Esophagus squamous epithelium (tissue), 5 donors: ENCODE data around the gene IQCE. TPM values are rescaled to one million over a fixed set of nuclear protein-coding genes. Genes with fewer than 3 reads are reported as not detected.

Experiments used
- DNase-seq: peaks from one replicate; lab custom pipeline; 2025; lab: John Stamatoyannopoulos, UW
- H3K27ac ChIP-seq, 4 donors: fragments of 200-600 bp; sonication (generic); one replicate each; pipeline ENCODE4 v1.5.1; 2016 to 2019; ENCODE audit warnings: mild to moderate bottlenecking in 1 of 4
- H3K27me3 ChIP-seq, 4 donors: fragments of 200-600 bp; sonication (generic); 1 replicate in 3 of 4; 2 replicates in 1 of 4; pipeline versions ENCODE4 v1.5.1 to v1.6.0; 2017 to 2021; ENCODE audit warnings: antibody characterized with exemption in 1 of 4
- H3K36me3 ChIP-seq, 3 donors: fragments of 200-600 bp; sonication (generic); one replicate each; pipeline ENCODE4 v1.5.1; 2016 to 2019
- H3K4me1 ChIP-seq, 3 donors: fragments of 200-600 bp; sonication (generic); one replicate each; pipeline ENCODE4 v1.5.1; 2017 to 2019
- H3K4me3 ChIP-seq, 4 donors: fragments of 200-600 bp; sonication (generic); 1 replicate in 3 of 4; 2 replicates in 1 of 4; pipeline ENCODE4 v1.5.1; 2016 to 2019; ENCODE audit warnings: mild to moderate bottlenecking in 2 of 4, moderate library complexity in 1 of 4
- H3K9me3 ChIP-seq, 3 donors: fragments of 200-600 bp; sonication (generic); one replicate each; pipeline ENCODE4 v1.5.1; 2016 to 2019
- CTCF ChIP-seq, 6 experiments: fragments of 450-650 bp in 4 of 6; fragments of 200-600 bp in 2 of 6; sonication (generic) in 2 of 6; IDR thresholded peaks; one replicate each; pipeline ENCODE4 v1.5.1; 2016 to 2019; ENCODE audit warnings: antibody characterized with exemption in 6 of 6, mild to moderate bottlenecking in 4 of 6, moderate library complexity in 4 of 6
- POLR2A ChIP-seq, 4 donors: fragments of 450-650 bp; IDR thresholded peaks; one replicate each; pipeline ENCODE4 v1.6.1; 2017; ENCODE audit warnings: antibody characterized with exemption in 4 of 4, mild to moderate bottlenecking in 4 of 4, moderate library complexity in 3 of 4
- WGBS, 2 donors: methylation state at CpG; one replicate each; pipeline ENCODE4 v1.1.5; 2018; 5-methylcytosine and 5-hydroxymethylcytosine counted together
- intact Hi-C: fragments of 100-400 bp; cut with DNase I; formaldehyde crosslinking; loops from one replicate; pipeline ENCODE4 v1.15.0; 2022
- total RNA-seq, 4 donors: library from RNA; depleted of rRNA; stranded (reverse); fragments of >200 nt; gene quantifications; one replicate each; pipeline ENCODE4 v1.1.0, GENCODE V29; 2016
- donor health status: DM: yes; HTN: yes; CAD: no.

The IQCE gene
- total RNA-seq, 4 donors from 2014 or later: 4.5 to 10.6 (median 6.3) TPM

- H3K9me3 ChIP-seq: no peaks in the 10 kb centered on the region
- 78 to 92% methylated on average over 4 to 6 of the region's 27 CpGs for WGBS, 2 donors
- intact Hi-C loops: no loop called here
- TF ChIP-seq CTCF (IDR thresholded peaks at IDR 0.05) (no peak), POLR2A (IDR thresholded peaks at IDR 0.05) (no peak)
- DNase-seq: no peak
- H3K4me3 ChIP-seq: no peak overlapping the region
- peaks cover 14 to 94% (median 21%) of the 10 kb centered on the region in 3 donors for H3K36me3 ChIP-seq
- no peak overlapping the region for H3K27ac ChIP-seq
- H3K27me3 ChIP-seq: no peaks in the 10 kb centered on the region
- H3K4me1 ChIP-seq: no peaks in the 10 kb centered on the region
These were observed 36.6 kb downstream of the IQCE start for GRCh38 chr7:2595258-2595860.

- Histone ChIP-seq H3K4me1 (no peaks in the 10 kb centered on the region), H3K4me3 (no peak overlapping the region), H3K27me3 (no peaks in the 10 kb centered on the region), H3K36me3 (peaks cover 14 to 92% (median 21%) of the 10 kb centered on the region in 3 donors), H3K9me3 (no peaks in the 10 kb centered on the region), H3K27ac (no peak overlapping the region)
- intact Hi-C loops: no loop called here
- WGBS, 2 donors: 74 to 80% methylated on average over 14 to 22 of the region's 22 CpGs
- DNase-seq: no peak
- TF ChIP-seq CTCF (IDR thresholded peaks at IDR 0.05): no peak
- no peak for TF ChIP-seq POLR2A (IDR thresholded peaks at IDR 0.05)
These were observed 37.9 kb downstream of the IQCE start for GRCh38 chr7:2596464-2597272.

- H3K36me3 ChIP-seq: peaks cover 14 to 91% (median 21%) of the 10 kb centered on the region in 3 donors
- H3K9me3 ChIP-seq: no peaks in the 10 kb centered on the region
- no peaks in the 10 kb centered on the region for H3K4me1 ChIP-seq
- no peak overlapping the region for H3K27ac ChIP-seq
- WGBS, 2 donors: 88 to 94% methylated on average over 5 to 11 of the region's 13 CpGs
- H3K27me3 ChIP-seq: no peaks in the 10 kb centered on the region
- DNase-seq: no peak
- H3K4me3 ChIP-seq: no peak overlapping the region
- TF ChIP-seq CTCF (IDR thresholded peaks at IDR 0.05): no peak
- no peak for TF ChIP-seq POLR2A (IDR thresholded peaks at IDR 0.05)
- intact Hi-C loops: no loop called here
These were observed 38.5 kb downstream of the IQCE start for GRCh38 chr7:2597273-2597640.

- intact Hi-C loops: no loop called here
- Histone ChIP-seq H3K27ac (no peak overlapping the region), H3K36me3 (peaks cover 9 to 86% (median 13%) of the 10 kb centered on the region in 3 donors), H3K27me3 (no peaks in the 10 kb centered on the region), H3K9me3 (no peaks in the 10 kb centered on the region), H3K4me3 (no peak overlapping the region), H3K4me1 (no peaks in the 10 kb centered on the region)
- DNase-seq: no peak
- no peak for TF ChIP-seq POLR2A (IDR thresholded peaks at IDR 0.05)
- no peak for TF ChIP-seq CTCF (IDR thresholded peaks at IDR 0.05)
- 91 to 92% methylated on average over 11 to 14 of the region's 29 CpGs for WGBS, 2 donors
These were observed 39.5 kb downstream of the IQCE start for GRCh38 chr7:2598154-2598823.

GRCh38 chr7:2601065-2601464 lies 42.3 kb downstream of the IQCE start:
- Histone ChIP-seq H3K27me3 (no peaks in the 10 kb centered on the region), H3K27ac (no peak overlapping the region), H3K4me1 (no peaks in the 10 kb centered on the region), H3K9me3 (no peaks in the 10 kb centered on the region), H3K36me3 (peaks cover 0 to 73% (median 10%) of the 10 kb centered on the region in 3 donors), H3K4me3 (no peak overlapping the region)
- 74 to 78% methylated on average over 5 to 8 of the region's 9 CpGs for WGBS, 2 donors
- no peak for TF ChIP-seq POLR2A (IDR thresholded peaks at IDR 0.05)
- no peak for TF ChIP-seq CTCF (IDR thresholded peaks at IDR 0.05)
- intact Hi-C loops: no loop called here
- no peak for DNase-seq
